ENCODE data around the gene UBE2R2. TPM values are rescaled to one million over a fixed set of nuclear protein-coding genes. Genes with fewer than 3 reads are reported as not detected.

UBE2R2 gene
- total RNA-seq, 1 donor from 2014 or later: 36.7 TPM

DNA sequence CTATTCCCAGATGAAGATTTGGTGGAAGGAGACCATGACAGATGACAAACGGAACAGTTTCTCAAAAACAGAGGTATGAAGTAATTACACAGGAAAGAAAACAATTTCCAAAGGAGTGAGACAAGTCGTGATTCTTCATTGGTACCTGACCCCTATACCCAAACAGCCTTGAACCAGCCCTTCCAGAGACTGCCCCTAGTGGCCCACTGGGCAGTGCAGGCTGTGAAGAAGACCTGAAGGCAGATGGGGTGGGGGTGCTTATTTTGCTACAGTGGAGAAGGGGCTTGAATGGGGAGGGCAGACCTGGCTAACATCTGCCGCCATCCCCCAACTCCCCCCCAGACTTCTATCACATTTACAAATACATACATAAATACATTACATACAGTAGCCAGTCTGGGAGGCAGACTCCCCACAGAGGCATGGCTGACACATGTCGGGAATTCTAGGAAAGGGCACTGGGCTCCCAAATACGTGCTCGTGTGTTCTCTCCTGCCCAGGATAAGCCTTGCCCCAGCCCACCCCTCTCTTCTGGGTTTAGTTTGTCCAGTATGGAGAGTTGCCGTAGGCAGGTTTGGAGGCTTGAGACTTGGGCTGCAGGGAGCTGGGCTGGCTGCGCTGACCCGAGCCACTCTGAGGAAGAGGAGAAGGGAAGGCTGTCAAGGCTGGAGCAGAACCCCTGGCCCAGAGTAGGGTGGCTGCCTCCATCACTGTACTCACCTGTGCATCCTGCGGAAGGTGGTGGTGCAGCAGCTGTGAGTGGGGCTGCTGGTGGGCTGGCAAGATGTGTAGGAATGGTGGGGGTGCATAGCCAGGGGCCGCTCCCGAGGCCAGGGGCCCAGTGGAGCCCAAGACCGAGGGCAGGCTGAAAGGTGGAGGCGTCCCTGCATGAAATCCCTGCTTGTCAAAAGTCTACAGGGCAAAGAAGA lies 105.3 kb downstream of the UBE2R2 start:
- intact Hi-C loops (cut with DNase I): loop anchor here (10.0 kb wide), 1 partner anchor 153 kb away; no protein-coding TSS in a partner anchor
- H3K27ac ChIP-seq: no peak overlapping the region
- peak; percentile 46 for ATAC-seq

DNA sequence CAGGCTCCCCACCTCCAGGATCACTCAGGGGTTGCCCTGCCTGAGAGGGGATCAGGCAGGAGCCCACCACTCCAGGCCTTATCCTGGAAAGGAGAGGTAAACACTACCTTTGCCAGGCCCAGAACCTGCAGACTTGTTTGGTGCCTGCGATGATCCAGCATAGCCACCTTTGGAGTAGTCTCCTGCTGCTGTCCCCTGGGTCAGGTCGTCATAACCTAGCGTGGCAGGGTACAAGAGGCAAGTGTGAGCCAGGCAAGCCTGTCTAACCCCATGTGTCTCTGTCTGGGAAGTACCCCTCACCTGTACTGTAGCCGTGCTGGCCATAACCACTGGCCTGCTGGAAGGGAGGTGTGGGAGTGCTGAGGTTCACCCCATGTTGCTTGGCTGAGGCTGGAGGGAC lies 106.1 kb downstream of the UBE2R2 start:
- H3K9me3 ChIP-seq: no peaks in the 10 kb centered on the region
- no peaks in the 10 kb centered on the region for H3K27me3 ChIP-seq
- TF ChIP-seq, protein P1, sequence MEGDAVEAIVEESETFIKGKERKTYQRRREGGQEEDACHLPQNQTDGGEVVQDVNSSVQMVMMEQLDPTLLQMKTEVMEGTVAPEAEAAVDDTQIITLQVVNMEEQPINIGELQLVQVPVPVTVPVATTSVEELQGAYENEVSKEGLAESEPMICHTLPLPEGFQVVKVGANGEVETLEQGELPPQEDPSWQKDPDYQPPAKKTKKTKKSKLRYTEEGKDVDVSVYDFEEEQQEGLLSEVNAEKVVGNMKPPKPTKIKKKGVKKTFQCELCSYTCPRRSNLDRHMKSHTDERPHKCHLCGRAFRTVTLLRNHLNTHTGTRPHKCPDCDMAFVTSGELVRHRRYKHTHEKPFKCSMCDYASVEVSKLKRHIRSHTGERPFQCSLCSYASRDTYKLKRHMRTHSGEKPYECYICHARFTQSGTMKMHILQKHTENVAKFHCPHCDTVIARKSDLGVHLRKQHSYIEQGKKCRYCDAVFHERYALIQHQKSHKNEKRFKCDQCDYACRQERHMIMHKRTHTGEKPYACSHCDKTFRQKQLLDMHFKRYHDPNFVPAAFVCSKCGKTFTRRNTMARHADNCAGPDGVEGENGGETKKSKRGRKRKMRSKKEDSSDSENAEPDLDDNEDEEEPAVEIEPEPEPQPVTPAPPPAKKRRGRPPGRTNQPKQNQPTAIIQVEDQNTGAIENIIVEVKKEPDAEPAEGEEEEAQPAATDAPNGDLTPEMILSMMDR (IDR thresholded peaks at IDR 0.05): no peak
- H3K4me3 ChIP-seq: no peak overlapping the region
- intact Hi-C loops (cut with DNase I): loop anchor here (10.0 kb wide), 1 partner anchor 152 kb away; no protein-coding TSS in a partner anchor
- DNase-seq (no peak), ATAC-seq (no peak)
- H3K36me3 ChIP-seq: peaks cover 93% of the 10 kb centered on the region
- no peak overlapping the region for H3K27ac ChIP-seq
- H3K4me1 ChIP-seq: peaks cover 2% of the 10 kb centered on the region

More for the DNA sequence above, 105.3 kb downstream of the UBE2R2 start:
- Histone ChIP-seq H3K4me3 (no peak overlapping the region), H3K9me3 (no peaks in the 10 kb centered on the region), H3K4me1 (peaks cover 2% of the 10 kb centered on the region), H3K27me3 (no peaks in the 10 kb centered on the region), H3K36me3 (peaks cover 93% of the 10 kb centered on the region)
- no peak for DNase-seq
- TF ChIP-seq, protein P1 (IDR thresholded peaks at IDR 0.05): peak; percentile 52

DNA sequence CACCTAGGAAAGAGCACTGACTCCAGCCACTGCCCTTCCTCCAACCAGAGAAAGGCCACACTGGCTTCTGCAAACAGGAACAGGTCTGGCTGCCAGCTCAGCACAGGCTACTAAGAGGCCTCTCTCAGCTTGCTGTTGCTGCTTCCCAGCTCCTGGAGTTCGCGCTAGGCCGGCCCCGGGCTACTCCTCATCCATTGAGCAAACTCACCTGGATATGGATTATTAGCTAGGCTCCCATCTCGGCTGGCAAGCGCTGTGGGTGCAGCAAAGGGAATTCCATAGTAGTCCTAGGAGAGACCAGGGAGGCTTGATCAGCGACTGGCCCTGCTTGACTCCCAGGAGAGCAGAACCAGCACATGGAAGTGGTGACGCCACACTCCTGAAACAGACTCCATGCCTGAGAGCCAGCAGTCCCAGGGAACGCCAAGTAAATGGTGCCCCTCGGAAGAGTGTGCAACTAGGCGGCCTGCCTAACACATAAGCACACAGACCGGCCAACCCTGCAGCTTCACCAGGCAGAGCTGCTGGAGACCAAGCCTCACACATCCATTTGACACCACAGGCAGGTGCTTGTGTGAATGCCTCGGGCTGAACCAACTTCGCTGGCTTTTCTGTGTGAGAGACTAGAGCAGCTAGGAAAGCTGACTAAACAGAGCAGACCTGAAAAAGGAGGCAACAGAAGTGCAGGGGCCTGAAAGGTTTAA lies 107.2 kb downstream of the UBE2R2 start:
- H3K27ac ChIP-seq: no peak overlapping the region
- DNase-seq (no peak), ATAC-seq (no peak)
- TF ChIP-seq, protein P1 (IDR thresholded peaks at IDR 0.05): no peak
- intact Hi-C loops (cut with DNase I): loop anchor here (10.0 kb wide), 1 partner anchor 151 kb away; no protein-coding TSS in a partner anchor
- H3K4me1 ChIP-seq: peaks cover 2% of the 10 kb centered on the region
- H3K36me3 ChIP-seq: peaks cover 93% of the 10 kb centered on the region
- no peak overlapping the region for H3K4me3 ChIP-seq
- H3K9me3 ChIP-seq: no peaks in the 10 kb centered on the region
- H3K27me3 ChIP-seq: no peaks in the 10 kb centered on the region

DNA sequence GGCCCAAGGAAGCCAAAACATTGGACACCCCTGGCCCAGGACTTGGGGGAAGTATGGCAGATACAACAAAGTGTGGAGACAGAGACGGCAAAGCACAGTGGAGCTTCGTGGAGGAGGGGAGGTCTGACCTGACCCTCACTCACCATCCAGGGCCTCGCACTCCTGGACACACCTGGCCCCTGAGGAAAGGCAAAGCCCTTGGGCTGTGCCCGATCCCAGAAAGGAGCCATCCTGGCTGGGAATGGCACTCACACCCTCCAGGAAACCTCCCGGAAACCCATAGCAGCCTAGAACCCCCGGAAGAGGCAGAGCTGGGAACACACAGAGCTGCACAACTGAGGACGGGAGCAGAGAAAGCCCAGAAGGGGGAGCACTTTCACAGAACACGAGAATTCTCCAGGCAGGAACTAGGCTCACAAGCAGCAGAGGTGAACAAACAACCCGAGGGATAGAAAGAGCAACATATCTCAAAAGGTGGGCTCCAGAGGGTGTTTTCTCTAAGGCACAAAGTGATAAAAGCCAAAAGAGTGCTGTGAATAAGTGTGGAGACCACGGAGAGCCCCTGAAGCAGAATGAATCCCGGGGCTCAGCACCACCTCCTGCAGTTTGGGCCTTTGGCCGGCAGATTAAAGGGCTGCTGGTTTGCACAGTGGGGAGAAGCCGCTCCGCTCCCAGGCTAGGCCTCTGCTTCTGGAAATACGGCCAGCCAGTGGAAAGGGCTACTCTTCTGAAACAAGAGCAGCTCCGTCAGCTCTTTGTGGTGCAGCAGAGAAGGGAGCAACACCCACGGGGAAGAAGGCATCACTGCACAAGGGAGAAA lies 108.2 kb downstream of the UBE2R2 start:
- intact Hi-C loops (cut with DNase I): loop anchor here (10.0 kb wide), 1 partner anchor 150 kb away; no protein-coding TSS in a partner anchor

More for the DNA sequence above, 108.2 kb downstream of the UBE2R2 start:
- peaks cover 90% of the 10 kb centered on the region for H3K36me3 ChIP-seq
- ATAC-seq: peak; percentile 46
- H3K4me1 ChIP-seq: peaks cover 2% of the 10 kb centered on the region
- H3K4me3 ChIP-seq: no peak overlapping the region
- no peak for DNase-seq
- TF ChIP-seq, protein P1 (IDR thresholded peaks at IDR 0.05): peak; percentile 52
- H3K9me3 ChIP-seq: no peaks in the 10 kb centered on the region
- H3K27ac ChIP-seq: no peak overlapping the region
- H3K27me3 ChIP-seq: no peaks in the 10 kb centered on the region
